ENCODE measurements around the gene ABCF1.
"Not testable (repeated sequence)": the region's sequence is repeated elsewhere in the genome, so short reads cannot be mapped to it uniquely, and the experiment has no call there.

DNA sequence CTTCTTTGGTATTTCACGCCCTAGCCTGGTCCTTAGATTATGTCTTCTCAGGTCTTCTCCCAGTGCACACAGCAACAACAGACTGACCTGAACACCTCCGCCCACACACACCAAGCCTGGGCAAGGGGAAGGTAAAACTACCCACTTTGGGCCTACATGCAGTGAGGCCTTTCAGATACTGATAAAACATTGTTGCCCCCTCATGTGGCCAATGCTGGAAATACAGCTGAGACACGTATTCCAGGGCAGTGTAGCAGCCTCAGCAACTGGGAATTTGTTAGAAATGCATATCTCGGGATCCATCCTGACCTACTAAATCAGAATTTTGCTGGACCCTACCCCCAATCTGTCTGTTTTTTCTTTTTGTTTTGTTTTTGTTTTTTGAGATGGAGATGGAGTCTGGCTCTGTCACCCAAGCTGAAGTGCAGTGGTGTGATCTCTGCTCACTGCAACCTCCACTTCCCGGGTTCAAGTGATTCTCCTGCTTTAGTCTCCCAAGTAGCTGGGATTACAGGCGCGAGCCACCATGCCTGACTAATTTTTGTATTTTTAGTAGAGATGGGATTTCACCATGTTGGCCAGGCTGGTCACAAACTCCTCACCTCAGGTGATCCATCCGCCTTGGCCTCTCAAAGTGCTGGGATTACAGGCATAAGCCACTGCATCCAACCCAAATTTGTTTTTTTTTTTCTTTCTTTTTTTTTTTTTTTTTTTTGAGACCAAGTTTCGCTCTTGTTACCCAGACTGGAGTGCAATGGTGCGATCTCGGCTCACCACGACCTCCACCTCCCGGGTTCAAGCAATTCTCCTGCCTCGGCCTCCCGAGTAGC is 26.3 kb downstream of the ABCF1 start:
- TF ChIP-seq CTCF (IDR thresholded peaks at IDR 0.05; ENCODE audit: control extremely low read depth in 1 of 3, insufficient read depth in 1 of 3, low read depth in 1 of 3, low read length in 3 of 3) (peak; percentile 57 to 90 (median 67)), POLR2A (IDR thresholded peaks at IDR 0.05; ENCODE audit: control extremely low read depth in 1 of 2, low read depth in 2 of 2, low read length in 2 of 2) (peak; percentile 56 to 79), POLR2AphosphoS5 (IDR thresholded peaks at IDR 0.05; ENCODE audit: low read depth, low read length) (peak; percentile 82)
- not testable (repeated sequence) for TF ChIP-seq EP300 (IDR thresholded peaks at IDR 0.05; ENCODE audit: borderline replicate concordance in 1 of 2, low read depth in 2 of 2, low read length in 2 of 2); ATF3 (IDR thresholded peaks at IDR 0.05; ENCODE audit: insufficient read depth, low read depth, low read length); TBP (IDR thresholded peaks at IDR 0.05; ENCODE audit: low read depth, low read length)
